HG02588 (cell line): Measurements from ENCODE around the gene PDE2A.

Experiments
- ATAC-seq: cut with Tn5 transposase; IDR thresholded peaks from one replicate; pipeline ENCODE4 v1.9.1; 2021; ENCODE audit warnings: mild to moderate bottlenecking, moderate library complexity; ENCODE audit not compliant: unreplicated experiment

The PDE2A gene

GRCh38 chr11:72661486-72661885, 12.7 kb downstream of the PDE2A start:
- no peak for ATAC-seq

GRCh38 chr11:72658989-72659640, 15.1 kb downstream of the PDE2A start:
- no peak for ATAC-seq

- no peak for ATAC-seq
Observed at GRCh38 chr11:72657411-72658100, 16.7 kb downstream of the PDE2A start.

- no peak for ATAC-seq
Observed at GRCh38 chr11:72655896-72656464, 18.2 kb downstream of the PDE2A start.

GRCh38 chr11:72655014-72655413, 19.2 kb downstream of the PDE2A start:
- no peak for ATAC-seq

GRCh38 chr11:72653649-72654048, 20.6 kb downstream of the PDE2A start:
- ATAC-seq, result no peak

- ATAC-seq, result no peak
Observed at GRCh38 chr11:72652873-72653630, 21.2 kb downstream of the PDE2A start.

- ATAC-seq, result no peak
Observed at GRCh38 chr11:72652133-72652532, 22.1 kb downstream of the PDE2A start.

- ATAC-seq, result no peak
Observed at GRCh38 chr11:72649215-72649976, 24.8 kb downstream of the PDE2A start.

- ATAC-seq, result no peak
Observed at GRCh38 chr11:72648384-72649136, 25.7 kb downstream of the PDE2A start.

GRCh38 chr11:72647882-72648281, 26.3 kb downstream of the PDE2A start:
- no peak for ATAC-seq

GRCh38 chr11:72646472-72646871, 27.8 kb downstream of the PDE2A start:
- ATAC-seq, result no peak

GRCh38 chr11:72646024-72646423, 28.2 kb downstream of the PDE2A start:
- no peak for ATAC-seq

- no peak for ATAC-seq
Observed at GRCh38 chr11:72643547-72643946, 30.7 kb downstream of the PDE2A start.

- no peak for ATAC-seq
Observed at GRCh38 chr11:72642884-72643522, 31.2 kb downstream of the PDE2A start.

GRCh38 chr11:72642043-72642883, 32.0 kb downstream of the PDE2A start:
- no peak for ATAC-seq

GRCh38 chr11:72641522-72642042, 32.6 kb downstream of the PDE2A start:
- no peak for ATAC-seq
